RWPE1 (cell line): Measurements from ENCODE around the gene LIPE.

ENCODE experiments used
- CTCF ChIA-PET: fragments of 350-600 bp; sonication (Branson Sonifier 250); formaldehyde crosslinking; extraction: SDS; loops from one replicate; lab custom pipeline; 2021; lab: Yijun Ruan, JAX
- POLR2A ChIA-PET: fragments of 400-600 bp; formaldehyde crosslinking; extraction: SDS; loops from one replicate; lab custom pipeline; 2020; ENCODE audit warnings: antibody characterized with exemption; ENCODE audit not compliant: low non-redundant PET; lab: Yijun Ruan, JAX
- DNase-seq: peaks from one replicate; pipeline ENCODE4 v3.0.0; 2012; ENCODE audit warnings: low spot score
- H3K27ac ChIP-seq: fragments of 450-650 bp; 2 replicates; pipeline ENCODE4 v1.5.1; 2017
- TF ChIP-seq, protein P1 (sequence below): fragments of 450-650 bp; conservative IDR thresholded peaks from 2 replicates; pipeline ENCODE4 v1.5.1; 2017; ENCODE audit warnings: low read depth, mild to moderate bottlenecking

Gene LIPE

GRCh38 chr19:42374826-42375376 lies 52.3 kb downstream of the LIPE start:
- H3K27ac ChIP-seq, result no peak overlapping the region
- TF ChIP-seq, protein P1, sequence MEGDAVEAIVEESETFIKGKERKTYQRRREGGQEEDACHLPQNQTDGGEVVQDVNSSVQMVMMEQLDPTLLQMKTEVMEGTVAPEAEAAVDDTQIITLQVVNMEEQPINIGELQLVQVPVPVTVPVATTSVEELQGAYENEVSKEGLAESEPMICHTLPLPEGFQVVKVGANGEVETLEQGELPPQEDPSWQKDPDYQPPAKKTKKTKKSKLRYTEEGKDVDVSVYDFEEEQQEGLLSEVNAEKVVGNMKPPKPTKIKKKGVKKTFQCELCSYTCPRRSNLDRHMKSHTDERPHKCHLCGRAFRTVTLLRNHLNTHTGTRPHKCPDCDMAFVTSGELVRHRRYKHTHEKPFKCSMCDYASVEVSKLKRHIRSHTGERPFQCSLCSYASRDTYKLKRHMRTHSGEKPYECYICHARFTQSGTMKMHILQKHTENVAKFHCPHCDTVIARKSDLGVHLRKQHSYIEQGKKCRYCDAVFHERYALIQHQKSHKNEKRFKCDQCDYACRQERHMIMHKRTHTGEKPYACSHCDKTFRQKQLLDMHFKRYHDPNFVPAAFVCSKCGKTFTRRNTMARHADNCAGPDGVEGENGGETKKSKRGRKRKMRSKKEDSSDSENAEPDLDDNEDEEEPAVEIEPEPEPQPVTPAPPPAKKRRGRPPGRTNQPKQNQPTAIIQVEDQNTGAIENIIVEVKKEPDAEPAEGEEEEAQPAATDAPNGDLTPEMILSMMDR, result no peak
- ChIA-PET POLR2A (no interaction called here), CTCF (no interaction called here)
- DNase-seq, result no peak

DNA sequence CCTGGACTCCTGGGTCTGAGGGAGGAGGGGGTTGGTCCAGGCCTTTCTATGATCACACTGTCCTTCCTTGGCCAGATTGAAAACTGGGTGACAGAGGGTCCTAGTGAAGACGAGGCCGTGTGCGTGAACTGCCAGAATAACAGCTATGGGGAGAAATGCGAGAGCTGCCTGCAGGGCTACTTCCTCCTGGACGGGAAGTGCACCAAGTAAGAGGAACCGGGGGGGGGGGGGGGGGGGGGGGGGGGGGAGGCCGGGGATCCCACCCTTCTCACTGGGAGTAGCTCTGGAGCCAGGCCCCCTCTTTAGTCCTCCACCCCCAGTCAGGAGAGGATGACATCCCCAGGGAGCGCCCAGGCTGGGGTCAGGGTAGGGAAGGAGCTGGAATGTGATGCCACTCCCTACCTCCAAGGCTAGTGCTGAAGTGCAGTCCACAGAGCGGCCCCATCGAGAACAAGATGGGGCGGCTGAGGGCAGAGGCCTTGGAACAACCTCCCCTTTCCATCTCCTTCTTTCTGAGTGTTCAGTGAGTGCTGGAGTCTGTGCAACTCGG lies 56.5 kb downstream of the LIPE start:
- H3K27ac ChIP-seq, result no peak overlapping the region
- ChIA-PET POLR2A (no interaction called here), CTCF (interaction anchor here (0.6 to 1.1 kb wide), 3 partner anchors 12 to 49 kb away, joined by 3 to 6 read pairs (median 5); no protein-coding TSS in a partner anchor)
- TF ChIP-seq, protein P1, result no peak
- no peak for DNase-seq

- TF ChIP-seq, protein P1, result no peak
- no peak overlapping the region for H3K27ac ChIP-seq
- CTCF ChIA-PET, result interaction anchor here (0.6 to 0.7 kb wide), 2 partner anchors 12 to 24 kb away, joined by 3 to 5 read pairs; no protein-coding TSS in a partner anchor
- no peak for DNase-seq
- POLR2A ChIA-PET, result no interaction called here
Observed at GRCh38 chr19:42370068-42370520, 57.1 kb downstream of the LIPE start.

GRCh38 chr19:42369433-42370067 lies 57.6 kb downstream of the LIPE start:
- H3K27ac ChIP-seq, result no peak overlapping the region
- DNase-seq, result no peak
- POLR2A ChIA-PET, result no interaction called here
- CTCF ChIA-PET, result interaction anchor here (0.6 kb wide), 1 partner anchor 11 kb away, joined by 3 read pairs; no protein-coding TSS in a partner anchor
- TF ChIP-seq, protein P1, result no peak

DNA sequence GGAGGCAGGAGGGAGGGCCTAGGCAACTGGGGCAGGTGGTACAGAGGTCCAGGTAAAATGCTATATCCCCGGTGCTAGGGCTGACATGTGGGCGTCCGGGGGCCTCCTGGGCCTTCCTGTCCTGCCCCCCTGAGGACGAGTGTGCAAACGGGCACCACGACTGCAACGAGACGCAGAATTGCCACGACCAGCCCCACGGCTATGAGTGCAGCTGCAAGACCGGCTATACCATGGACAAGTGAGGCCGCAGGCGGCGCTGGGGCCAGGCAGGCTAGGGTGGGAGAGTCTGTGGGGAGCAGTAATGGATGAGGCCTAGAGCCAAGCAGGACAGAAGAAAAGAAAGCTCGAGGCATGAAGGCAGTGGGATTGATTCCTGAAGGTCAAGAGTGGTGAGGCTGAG lies 58.4 kb downstream of the LIPE start:
- POLR2A ChIA-PET, result no interaction called here

DNA sequence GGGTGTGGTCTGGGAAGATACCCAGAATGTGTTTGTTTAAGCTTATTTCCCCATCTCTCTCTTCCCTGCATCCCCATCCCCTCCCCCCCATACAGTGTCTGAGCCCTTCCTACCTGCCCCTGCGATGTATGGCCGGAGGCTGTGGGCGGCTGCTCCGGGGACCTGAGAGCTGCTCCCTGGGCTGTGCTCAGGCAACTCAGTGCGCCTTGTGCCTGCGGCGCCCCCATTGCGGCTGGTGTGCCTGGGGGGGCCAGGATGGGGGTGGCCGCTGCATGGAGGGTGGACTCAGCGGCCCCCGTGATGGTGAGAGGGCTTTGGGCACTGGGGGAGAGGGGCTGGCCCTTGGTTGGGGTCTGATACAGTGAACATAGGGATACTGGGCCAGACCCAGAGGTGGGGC lies 58.8 kb downstream of the LIPE start:
- POLR2A ChIA-PET, result no interaction called here
- TF ChIP-seq, protein P1, result no peak
- no peak for DNase-seq
- no peak overlapping the region for H3K27ac ChIP-seq
- CTCF ChIA-PET, result interaction anchor here (0.7 kb wide), 1 partner anchor 141 kb away, joined by 3 read pairs; no protein-coding TSS in a partner anchor

More for the DNA sequence above, 58.4 kb downstream of the LIPE start:
- no peak overlapping the region for H3K27ac ChIP-seq
- CTCF ChIA-PET, result interaction anchor here (0.7 kb wide), 1 partner anchor 141 kb away, joined by 3 read pairs; no protein-coding TSS in a partner anchor
- DNase-seq, result no peak
- TF ChIP-seq, protein P1, result no peak
